Measurements from ENCODE around the gene KSR1.

DNA sequence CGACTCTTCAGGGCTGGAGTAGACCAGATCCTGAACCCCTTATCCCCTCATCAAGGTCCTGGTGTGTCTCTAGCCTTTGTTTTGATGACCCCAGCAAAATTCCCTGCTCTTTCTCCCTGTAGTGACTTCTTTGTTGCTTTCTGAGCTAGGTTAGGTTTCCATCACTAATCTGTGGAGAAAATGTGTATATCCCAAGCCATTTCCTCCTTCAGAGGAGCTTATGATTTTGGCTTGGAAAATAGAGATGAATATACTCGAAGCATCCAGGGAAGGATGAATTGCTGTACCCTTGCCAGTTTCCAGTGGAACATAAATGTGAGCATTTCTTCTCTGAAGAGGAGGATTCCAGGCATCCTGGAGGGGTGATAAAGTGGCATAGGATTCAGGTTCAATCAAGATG lies 55.8 kb downstream of the KSR1 start:
- TF ChIP-seq CTCF (IDR thresholded peaks at IDR 0.05) (no peak), POLR2A (IDR thresholded peaks at IDR 0.05) (no peak)
